HEK293T (cell line): Measurements from ENCODE around the gene VHLL.
A peak's percentile ranks its signal among the peaks of the same experiment; 100 is the strongest.

Source experiments
- CTCF ChIA-PET: fragments of 350-600 bp; formaldehyde crosslinking; extraction: SDS; loops from one replicate; lab custom pipeline; 2021; ENCODE audit warnings: antibody characterized with exemption, inconsistent platforms; lab: Yijun Ruan, JAX
- POLR2A ChIA-PET: fragments of 350-600 bp; formaldehyde crosslinking; extraction: SDS; loops from one replicate; lab custom pipeline; 2020; ENCODE audit warnings: antibody characterized with exemption, inconsistent platforms; lab: Yijun Ruan, JAX
- DNase-seq: peaks from one replicate; pipeline ENCODE4 v3.0.0; 2012; ENCODE audit warnings: mixed read lengths; ENCODE audit errors: extremely low spot score
- ARNT ChIP-seq: fragments of 450-650 bp; IDR thresholded peaks from 2 replicates; pipeline ENCODE4 v1.6.1; 2017; ENCODE audit warnings: mild to moderate bottlenecking
- BHLHE40 ChIP-seq: fragments of 450-650 bp; IDR thresholded peaks from 2 replicates; pipeline ENCODE4 v1.6.1; 2016; ENCODE audit warnings: mild to moderate bottlenecking, moderate library complexity, borderline replicate concordance
- CTBP1 ChIP-seq: fragments of 450-650 bp; IDR thresholded peaks from 2 replicates; pipeline ENCODE4 v1.6.1; 2016; ENCODE audit warnings: borderline replicate concordance
- ELF4 ChIP-seq: fragments of 450-650 bp; IDR thresholded peaks from 2 replicates; pipeline ENCODE4 v1.6.1; 2017; ENCODE audit warnings: antibody characterized with exemption
- FOXA1 ChIP-seq: fragments of 450-650 bp; IDR thresholded peaks from 2 replicates; pipeline ENCODE4 v1.6.1; 2016; ENCODE audit warnings: mild to moderate bottlenecking
- FOXK2 ChIP-seq: fragments of 450-650 bp; IDR thresholded peaks from 2 replicates; pipeline ENCODE4 v1.6.1; 2016; ENCODE audit warnings: mild to moderate bottlenecking
- FOXM1 ChIP-seq: fragments of 450-650 bp; IDR thresholded peaks from 2 replicates; pipeline ENCODE4 v1.6.1; 2017; ENCODE audit warnings: mild to moderate bottlenecking, borderline replicate concordance
- HDGF ChIP-seq: fragments of 450-650 bp; IDR thresholded peaks from 2 replicates; pipeline ENCODE4 v1.6.1; 2017; ENCODE audit warnings: antibody characterized with exemption, borderline replicate concordance
- L3MBTL2 ChIP-seq: fragments of 450-650 bp; conservative IDR thresholded peaks from 2 replicates; pipeline ENCODE4 v1.6.1; 2016; ENCODE audit warnings: mild to moderate bottlenecking
- LEF1 ChIP-seq: fragments of 450-650 bp; IDR thresholded peaks from 2 replicates; pipeline ENCODE4 v1.6.1; 2017; ENCODE audit warnings: mild to moderate bottlenecking, borderline replicate concordance
- NFRKB ChIP-seq: fragments of 450-650 bp; IDR thresholded peaks from 2 replicates; pipeline ENCODE4 v1.6.1; 2016; ENCODE audit warnings: mild to moderate bottlenecking, moderate library complexity
- SP1 ChIP-seq: fragments of 450-650 bp; IDR thresholded peaks from 2 replicates; pipeline ENCODE4 v1.6.1; 2017
- SUZ12 ChIP-seq: fragments of 450-650 bp; IDR thresholded peaks from 2 replicates; pipeline ENCODE4 v1.6.1; 2016; ENCODE audit warnings: mild to moderate bottlenecking
- TARDBP ChIP-seq: fragments of 450-650 bp; IDR thresholded peaks from 2 replicates; pipeline ENCODE4 v1.6.1; 2016
- ZNF384 ChIP-seq: fragments of 450-650 bp; IDR thresholded peaks from 2 replicates; pipeline ENCODE4 v1.6.1; 2016
- TF ChIP-seq, protein P1 (sequence below): fragments of 450-650 bp; IDR thresholded peaks from 2 replicates; pipeline ENCODE4 v1.6.1; 2016

Gene VHLL

DNA sequence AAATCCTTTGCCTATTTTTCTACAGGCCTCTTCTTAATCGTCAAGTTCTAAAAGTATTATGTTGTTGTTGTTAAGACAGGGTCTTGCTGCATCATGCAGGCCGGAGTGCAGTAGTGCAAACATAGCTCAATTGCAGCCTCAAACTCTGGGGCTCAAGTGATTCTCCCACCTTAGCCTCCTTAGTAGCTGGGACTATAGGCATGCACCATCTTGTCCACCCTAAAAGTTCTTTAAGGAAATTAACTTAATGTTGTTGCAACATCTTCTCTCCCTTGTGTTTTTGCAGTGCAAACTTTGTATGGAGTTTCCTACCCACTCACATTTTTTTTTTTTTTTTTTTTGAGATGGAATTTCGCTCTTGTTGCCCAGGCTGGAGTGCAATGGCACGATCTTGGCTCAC, 4.1 kb upstream of the VHLL start:
- TF ChIP-seq NFRKB = no peak
- TF ChIP-seq SUZ12 = no peak
- no peak for TF ChIP-seq CTBP1
- TF ChIP-seq BHLHE40 = no peak
- POLR2A ChIA-PET = interaction anchor here (0.9 kb wide), 1 partner anchor 9 kb away, joined by 4 read pairs; no protein-coding TSS in a partner anchor
- CTCF ChIA-PET = no interaction called here
- no peak for DNase-seq

DNA sequence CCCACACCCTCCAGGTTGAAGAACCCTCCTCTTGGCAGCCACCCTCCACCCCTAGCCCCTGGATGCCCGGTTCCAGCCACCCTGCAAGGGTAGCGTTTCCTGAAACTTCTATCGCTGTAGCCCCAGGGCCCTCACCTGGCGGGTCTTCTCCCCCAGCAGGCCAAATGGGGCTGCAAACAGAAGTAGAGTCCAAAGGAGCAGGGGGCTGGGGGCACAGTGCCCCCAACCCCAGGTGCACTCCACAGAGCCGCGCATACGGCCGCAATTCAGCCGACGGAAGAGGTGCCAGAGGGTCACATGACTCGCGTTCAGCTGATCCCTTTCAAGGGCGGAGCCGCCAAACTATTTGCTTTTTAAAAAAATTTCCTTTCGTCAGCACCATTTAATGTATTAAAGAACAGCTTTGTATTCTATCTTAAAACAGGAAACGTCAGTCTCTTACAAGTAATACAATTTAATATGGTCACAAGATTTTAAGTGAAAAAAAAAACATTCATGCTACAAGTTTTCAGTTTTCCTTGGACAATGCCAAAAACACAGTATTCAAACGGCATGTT, 3.6 kb downstream of the VHLL start, which contains the start of gene GLMP:
Gene GLMP, minus strand, starts transcription at position 289 of the 557 bp plus-strand sequence. Its CDS starts 34 bp downstream, at position 255.
- DNase-seq = peak; percentile 76
- ChIA-PET CTCF (interaction anchor here (0.5 to 0.9 kb wide), 2 partner anchors 11 to 33 kb away, joined by 3 read pairs; partner anchors contain the start of gene TMEM79), POLR2A (interaction anchor here (0.7 to 8.5 kb wide), 2 partner anchors 12 to 207 kb away, joined by 3 to 71 read pairs; partner anchors contain the start of genes SMG5 and TMEM79)
- TF ChIP-seq TARDBP (no peak), LEF1 (no peak), L3MBTL2 (peak; percentile 89), HDGF (no peak), CTBP1 (no peak), FOXA1 (no peak), BHLHE40 (no peak), ZNF384 (peak; percentile 79), FOXK2 (no peak), SP1 (no peak), ARNT (no peak), ELF4 (no peak), FOXM1 (no peak), SUZ12 (no peak), NFRKB (no peak)
- TF ChIP-seq, protein P1, sequence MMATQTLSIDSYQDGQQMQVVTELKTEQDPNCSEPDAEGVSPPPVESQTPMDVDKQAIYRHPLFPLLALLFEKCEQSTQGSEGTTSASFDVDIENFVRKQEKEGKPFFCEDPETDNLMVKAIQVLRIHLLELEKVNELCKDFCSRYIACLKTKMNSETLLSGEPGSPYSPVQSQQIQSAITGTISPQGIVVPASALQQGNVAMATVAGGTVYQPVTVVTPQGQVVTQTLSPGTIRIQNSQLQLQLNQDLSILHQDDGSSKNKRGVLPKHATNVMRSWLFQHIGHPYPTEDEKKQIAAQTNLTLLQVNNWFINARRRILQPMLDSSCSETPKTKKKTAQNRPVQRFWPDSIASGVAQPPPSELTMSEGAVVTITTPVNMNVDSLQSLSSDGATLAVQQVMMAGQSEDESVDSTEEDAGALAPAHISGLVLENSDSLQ = no peak

DNA sequence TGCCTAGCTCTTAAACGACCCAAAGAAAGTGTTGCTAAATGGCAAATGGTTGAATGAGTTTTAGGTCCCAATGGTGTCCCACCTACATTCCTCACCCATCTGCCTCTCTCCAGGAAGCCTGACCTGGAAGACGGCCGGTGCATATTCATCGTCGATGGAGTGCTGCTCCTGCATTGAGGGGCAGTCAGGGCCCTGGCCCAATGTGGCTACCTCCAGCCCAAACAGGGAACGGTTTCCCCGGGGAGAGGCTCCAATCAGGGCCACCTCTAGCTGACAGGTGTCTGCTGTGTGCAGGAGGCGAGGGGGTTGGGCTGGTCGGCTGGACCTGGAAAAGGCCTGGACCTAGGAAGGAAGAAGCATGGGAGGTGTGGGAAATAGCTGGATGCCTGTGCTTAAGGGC, 5.2 kb downstream of the VHLL start:
- DNase-seq = no peak
- TF ChIP-seq SUZ12 = no peak
- TF ChIP-seq LEF1 = no peak
- no peak for TF ChIP-seq BHLHE40
- no peak for TF ChIP-seq FOXA1
- TF ChIP-seq NFRKB = no peak
- TF ChIP-seq L3MBTL2 = no peak
- TF ChIP-seq HDGF = no peak
- TF ChIP-seq, protein P1 = no peak
- no peak for TF ChIP-seq FOXK2
- ChIA-PET CTCF (no interaction called here), POLR2A (interaction anchor here (8.5 kb wide), 1 partner anchor 10 kb away, joined by 71 read pairs; the partner anchor contains the start of genes SMG5 and TMEM79)

DNA sequence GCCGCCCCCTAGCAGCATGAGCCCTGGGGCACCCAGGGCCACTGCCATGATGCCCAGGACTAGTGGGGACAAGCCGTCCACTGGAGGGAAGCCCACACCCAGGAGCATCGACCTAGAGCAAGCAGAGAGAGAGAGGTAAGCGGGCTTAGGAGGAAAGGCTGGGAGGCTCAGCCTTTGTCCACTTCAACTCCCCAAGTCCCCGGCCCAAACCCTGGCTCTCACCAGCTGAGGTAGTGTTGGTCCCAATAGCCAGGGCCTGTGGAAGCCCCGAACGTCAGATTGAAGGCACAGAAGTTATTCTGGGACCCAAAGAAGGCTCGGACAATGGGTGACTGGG, 6.0 kb downstream of the VHLL start:
- DNase-seq = no peak
- ChIA-PET POLR2A (interaction anchor here (8.5 kb wide), 1 partner anchor 9 kb away, joined by 71 read pairs; the partner anchor contains the start of genes SMG5 and TMEM79), CTCF (no interaction called here)
- TF ChIP-seq CTBP1 (no peak), LEF1 (no peak), FOXA1 (no peak), NFRKB (no peak), L3MBTL2 (no peak), HDGF (no peak), FOXM1 (no peak), ARNT (no peak), TARDBP (no peak), FOXK2 (no peak), ZNF384 (no peak), SUZ12 (no peak)
- TF ChIP-seq, protein P1 = no peak

DNA sequence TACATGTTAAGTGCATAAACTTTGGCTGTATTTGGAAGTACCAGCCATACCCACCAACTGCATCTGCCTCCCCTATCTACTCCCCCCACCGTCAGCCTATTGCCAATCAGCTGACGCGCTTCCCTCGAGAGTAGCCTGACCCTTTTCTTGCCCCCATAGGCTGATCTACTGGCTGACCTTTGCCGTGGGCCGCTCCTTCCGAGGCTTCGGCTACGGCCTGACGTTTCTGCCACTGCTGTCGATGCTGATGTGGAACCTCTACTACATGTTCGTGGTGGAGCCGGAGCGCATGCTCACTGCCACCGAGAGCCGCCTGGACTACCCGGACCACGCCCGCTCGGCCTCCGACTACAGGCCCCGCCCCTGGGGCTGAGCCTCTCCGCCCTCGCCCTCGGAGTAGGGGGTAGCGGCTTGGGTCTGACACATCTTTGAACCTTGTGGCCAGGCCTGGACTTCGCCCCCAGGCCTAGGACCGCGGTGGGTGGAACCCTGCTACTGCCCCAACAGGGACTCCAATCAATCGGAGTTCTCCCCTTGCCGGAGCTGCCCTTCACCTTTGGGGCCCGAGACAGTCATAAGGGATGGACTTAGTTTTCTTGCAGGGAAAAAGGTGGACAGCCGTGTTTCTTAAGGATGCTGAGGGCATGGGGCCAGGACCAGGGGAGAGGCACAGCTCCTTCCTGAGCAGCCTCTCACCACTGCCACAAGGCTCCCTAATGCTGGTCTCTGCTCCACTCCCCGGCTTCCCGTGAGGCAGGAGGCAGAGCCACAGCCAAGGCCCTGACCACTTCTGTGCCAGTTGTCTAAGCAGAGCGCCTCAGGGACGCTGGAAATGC, 7.7 kb downstream of the VHLL start:
- POLR2A ChIA-PET = interaction anchor here (1.0 to 2.2 kb wide), 2 partner anchors 9 to 11 kb away, joined by 3 to 16 read pairs; partner anchors contain the start of gene SMG5
- DNase-seq = peak; percentile 81
- CTCF ChIA-PET = no interaction called here
- TF ChIP-seq FOXA1 = no peak
- 0 out of 2 replicates have a peak, but pooled peaks have one; percentile 20 for TF ChIP-seq L3MBTL2

DNA sequence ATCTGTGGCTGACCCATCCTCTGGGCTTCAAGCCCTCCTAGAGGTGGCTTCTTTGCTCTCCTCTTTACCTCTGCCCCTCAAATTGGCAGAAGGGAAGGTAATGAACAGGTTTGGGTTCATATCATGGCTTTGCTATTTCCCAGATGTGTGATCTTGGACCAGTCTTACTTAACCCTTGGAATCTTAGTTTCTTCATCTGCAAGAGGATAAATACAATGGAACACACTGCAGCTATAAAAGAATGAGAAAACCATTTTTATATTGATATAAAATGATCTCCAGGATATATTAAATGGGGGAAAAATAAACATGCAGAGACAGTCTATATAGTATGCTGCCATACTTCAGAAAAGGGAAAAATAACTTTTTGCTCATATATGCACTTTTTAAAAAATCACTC, 9.2 kb downstream of the VHLL start:
- TF ChIP-seq HDGF (no peak), FOXK2 (no peak), NFRKB (no peak), CTBP1 (no peak), LEF1 (no peak), ARNT (no peak), FOXA1 (no peak), BHLHE40 (no peak), FOXM1 (no peak), ZNF384 (no peak), SP1 (no peak), L3MBTL2 (no peak), TARDBP (no peak), SUZ12 (no peak), ELF4 (no peak)
- TF ChIP-seq, protein P1 = no peak
- no peak for DNase-seq
- CTCF ChIA-PET = no interaction called here
- POLR2A ChIA-PET = no interaction called here
